Dendritic cell treated with granulocyte-macrophage colony-stimulating factor and Interleukin-4, amounts not matched to agents 40 ng/mL and 50 ng/mL, for 4 days (primary cell): ENCODE data around the gene DAPK2.

Experiments
- H3K27ac Mint-ChIP-seq: one replicate; pipeline ENCODE4 v1.8.0; 2022; ENCODE audit warnings: mild to moderate bottlenecking, mixed read lengths
- H3K27me3 Mint-ChIP-seq: one replicate; pipeline ENCODE4 v1.8.0; 2022; ENCODE audit warnings: mild to moderate bottlenecking, mixed read lengths
- H3K36me3 Mint-ChIP-seq: one replicate; pipeline ENCODE4 v1.8.0; 2022; ENCODE audit warnings: low read depth, mixed read lengths
- H3K4me1 Mint-ChIP-seq: one replicate; pipeline ENCODE4 v1.8.0; 2022; ENCODE audit warnings: low read depth, mixed read lengths
- H3K4me3 Mint-ChIP-seq: one replicate; pipeline ENCODE4 v1.8.0; 2022; ENCODE audit warnings: mild to moderate bottlenecking, moderate library complexity, mixed read lengths
- H3K9me3 Mint-ChIP-seq: one replicate; pipeline ENCODE4 v1.8.0; 2022; ENCODE audit warnings: mixed read lengths
- intact Hi-C: fragments of 100-400 bp; cut with micrococcal nuclease; formaldehyde crosslinking; loops from one replicate; pipeline ENCODE4 v1.15.0; 2022

Gene DAPK2

GRCh38 chr15:64048781-64049460 is 2.6 kb upstream of the DAPK2 start:
- intact Hi-C loops = loop anchor here (5.0 to 10.0 kb wide), 3 partner anchors 62 to 154 kb away; no protein-coding TSS in a partner anchor
- peaks cover 71% of the 10 kb centered on the region for H3K27me3 Mint-ChIP-seq
- H3K36me3 Mint-ChIP-seq = no peaks in the 10 kb centered on the region
- no peaks in the 10 kb centered on the region for H3K9me3 Mint-ChIP-seq
- no peak overlapping the region for H3K27ac Mint-ChIP-seq
- H3K4me3 Mint-ChIP-seq = no peak overlapping the region
- H3K4me1 Mint-ChIP-seq = peaks cover 76% of the 10 kb centered on the region

GRCh38 chr15:64045774-64046420 is 388 bp downstream of the DAPK2 start:
- intact Hi-C loops = loop anchor here (5.0 to 10.0 kb wide), 3 partner anchors 59 to 151 kb away; no protein-coding TSS in a partner anchor
- Mint-ChIP-seq H3K4me3 (peak overlapping the region; percentile 45), H3K27ac (no peak overlapping the region), H3K4me1 (peaks cover 67% of the 10 kb centered on the region), H3K27me3 (peaks cover 74% of the 10 kb centered on the region), H3K9me3 (no peaks in the 10 kb centered on the region), H3K36me3 (no peaks in the 10 kb centered on the region)

GRCh38 chr15:64045101-64045435 is 1.2 kb downstream of the DAPK2 start:
- Mint-ChIP-seq H3K4me3 (no peak overlapping the region), H3K27ac (no peak overlapping the region), H3K4me1 (peaks cover 61% of the 10 kb centered on the region)

GRCh38 chr15:64044300-64045100 is 1.8 kb downstream of the DAPK2 start:
- intact Hi-C loops = loop anchor here (5.0 to 10.0 kb wide), 3 partner anchors 57 to 150 kb away; no protein-coding TSS in a partner anchor
- peaks cover 60% of the 10 kb centered on the region for H3K4me1 Mint-ChIP-seq
- H3K4me3 Mint-ChIP-seq = no peak overlapping the region
- H3K27me3 Mint-ChIP-seq = peaks cover 66% of the 10 kb centered on the region
- H3K27ac Mint-ChIP-seq = no peak overlapping the region
- no peaks in the 10 kb centered on the region for H3K9me3 Mint-ChIP-seq
- no peaks in the 10 kb centered on the region for H3K36me3 Mint-ChIP-seq

More at GRCh38 chr15:64045101-64045435, 1.2 kb downstream of the DAPK2 start:
- no peaks in the 10 kb centered on the region for H3K9me3 Mint-ChIP-seq
- H3K36me3 Mint-ChIP-seq = no peaks in the 10 kb centered on the region
- H3K27me3 Mint-ChIP-seq = peaks cover 67% of the 10 kb centered on the region
- intact Hi-C loops = loop anchor here (5.0 to 10.0 kb wide), 3 partner anchors 58 to 150 kb away; no protein-coding TSS in a partner anchor

- Mint-ChIP-seq H3K9me3 (no peaks in the 10 kb centered on the region), H3K36me3 (no peaks in the 10 kb centered on the region), H3K4me1 (peaks cover 57% of the 10 kb centered on the region), H3K27ac (no peak overlapping the region), H3K4me3 (no peak overlapping the region), H3K27me3 (peaks cover 45% of the 10 kb centered on the region)
- intact Hi-C loops = no loop called here
These were observed 7.2 kb downstream of the DAPK2 start for GRCh38 chr15:64038878-64039610.

GRCh38 chr15:64037966-64038365 is 8.3 kb downstream of the DAPK2 start:
- Mint-ChIP-seq H3K4me3 (no peak overlapping the region), H3K36me3 (no peaks in the 10 kb centered on the region), H3K27me3 (peaks cover 37% of the 10 kb centered on the region), H3K27ac (no peak overlapping the region), H3K4me1 (peaks cover 48% of the 10 kb centered on the region), H3K9me3 (no peaks in the 10 kb centered on the region)
- intact Hi-C loops = no loop called here

- Mint-ChIP-seq H3K27me3 (peaks cover 32% of the 10 kb centered on the region), H3K36me3 (no peaks in the 10 kb centered on the region), H3K9me3 (no peaks in the 10 kb centered on the region), H3K4me1 (peaks cover 48% of the 10 kb centered on the region), H3K27ac (no peak overlapping the region), H3K4me3 (no peak overlapping the region)
- intact Hi-C loops = no loop called here
These were observed 9.2 kb downstream of the DAPK2 start for GRCh38 chr15:64037116-64037515.

GRCh38 chr15:64035525-64035924 is 10.8 kb downstream of the DAPK2 start:
- H3K27me3 Mint-ChIP-seq = peaks cover 24% of the 10 kb centered on the region
- H3K36me3 Mint-ChIP-seq = no peaks in the 10 kb centered on the region
- intact Hi-C loops = no loop called here
- no peak overlapping the region for H3K4me3 Mint-ChIP-seq
- H3K4me1 Mint-ChIP-seq = peaks cover 48% of the 10 kb centered on the region
- H3K27ac Mint-ChIP-seq = no peak overlapping the region
- H3K9me3 Mint-ChIP-seq = no peaks in the 10 kb centered on the region

- H3K36me3 Mint-ChIP-seq = no peaks in the 10 kb centered on the region
- H3K27me3 Mint-ChIP-seq = peaks cover 20% of the 10 kb centered on the region
- intact Hi-C loops = no loop called here
- H3K4me1 Mint-ChIP-seq = peaks cover 42% of the 10 kb centered on the region
- no peaks in the 10 kb centered on the region for H3K9me3 Mint-ChIP-seq
- no peak overlapping the region for H3K27ac Mint-ChIP-seq
- H3K4me3 Mint-ChIP-seq = no peak overlapping the region
These were observed 11.8 kb downstream of the DAPK2 start for GRCh38 chr15:64034519-64034918.

- Mint-ChIP-seq H3K9me3 (no peaks in the 10 kb centered on the region), H3K4me3 (no peak overlapping the region), H3K36me3 (no peaks in the 10 kb centered on the region), H3K4me1 (peaks cover 21% of the 10 kb centered on the region), H3K27me3 (peaks cover 3% of the 10 kb centered on the region), H3K27ac (no peak overlapping the region)
- intact Hi-C loops = no loop called here
These were observed 14.0 kb downstream of the DAPK2 start for GRCh38 chr15:64032329-64032728.

- H3K36me3 Mint-ChIP-seq = no peaks in the 10 kb centered on the region
These were observed 16.2 kb downstream of the DAPK2 start for GRCh38 chr15:64030123-64030522.

GRCh38 chr15:64029633-64030032 is 16.7 kb downstream of the DAPK2 start:
- H3K4me3 Mint-ChIP-seq = no peak overlapping the region
- peaks cover 9% of the 10 kb centered on the region for H3K4me1 Mint-ChIP-seq
- no peaks in the 10 kb centered on the region for H3K9me3 Mint-ChIP-seq
- intact Hi-C loops = no loop called here
- peaks cover 3% of the 10 kb centered on the region for H3K27me3 Mint-ChIP-seq
- H3K36me3 Mint-ChIP-seq = no peaks in the 10 kb centered on the region
- H3K27ac Mint-ChIP-seq = no peak overlapping the region

More at GRCh38 chr15:64030123-64030522, 16.2 kb downstream of the DAPK2 start:
- Mint-ChIP-seq H3K9me3 (no peaks in the 10 kb centered on the region), H3K27me3 (peaks cover 3% of the 10 kb centered on the region), H3K4me3 (no peak overlapping the region), H3K27ac (no peak overlapping the region), H3K4me1 (peaks cover 8% of the 10 kb centered on the region)
- intact Hi-C loops = no loop called here

GRCh38 chr15:64029110-64029509 is 17.2 kb downstream of the DAPK2 start:
- intact Hi-C loops = no loop called here
- Mint-ChIP-seq H3K4me1 (peaks cover 8% of the 10 kb centered on the region), H3K27me3 (peaks cover 3% of the 10 kb centered on the region), H3K4me3 (no peak overlapping the region), H3K9me3 (no peaks in the 10 kb centered on the region), H3K36me3 (no peaks in the 10 kb centered on the region), H3K27ac (no peak overlapping the region)
